Urinary bladder (tissue), 4 donors: ENCODE results near the gene LENG9. TPM values are rescaled to one million over a fixed set of nuclear protein-coding genes. Genes with fewer than 3 reads are reported as not detected.

Source experiments
- DNase-seq: peaks from one replicate; pipeline ENCODE4 v3.0.0-alpha.2; 2015; ENCODE audit errors: extremely low spot score
- H3K27ac ChIP-seq: one replicate; pipeline ENCODE4 v1.5.1; 2013; ENCODE audit warnings: low read depth, mild to moderate bottlenecking, moderate library complexity
- H3K36me3 ChIP-seq: one replicate; pipeline ENCODE4 v1.6.1; 2013; ENCODE audit warnings: mild to moderate bottlenecking, moderate library complexity; ENCODE audit not compliant: insufficient read depth
- H3K4me1 ChIP-seq: one replicate; pipeline ENCODE4 v1.6.1; 2013; ENCODE audit warnings: mild to moderate bottlenecking, moderate library complexity; ENCODE audit not compliant: insufficient read depth
- H3K4me3 ChIP-seq: one replicate; pipeline ENCODE4 v1.5.1; 2013; ENCODE audit warnings: low read depth, low read length
- WGBS: extraction: QIAGEN DNeasy Blood & Tissue Kit; methylation state at CpG from one replicate; pipeline ENCODE4 v1.1.7; 2013; 5-methylcytosine and 5-hydroxymethylcytosine counted together
- polyA plus RNA-seq: library from polyadenylated mRNA; stranded (reverse); fragments of 200-250 nt; gene quantifications from one replicate; pipeline ENCODE4 v1.2.3, GENCODE V29; 2013
- total RNA-seq: library from RNA; depleted of rRNA; stranded (reverse); fragments of >200 nt; gene quantifications from one replicate; pipeline ENCODE4 v1.2.3, GENCODE V29; 2014
- donor health status: healthy with polysubstance abuse.
- donor health status: healthy.

LENG9 gene
- total and polyA plus RNA-seq, 2 donors, result 3.3 to 6.2 TPM

DNA sequence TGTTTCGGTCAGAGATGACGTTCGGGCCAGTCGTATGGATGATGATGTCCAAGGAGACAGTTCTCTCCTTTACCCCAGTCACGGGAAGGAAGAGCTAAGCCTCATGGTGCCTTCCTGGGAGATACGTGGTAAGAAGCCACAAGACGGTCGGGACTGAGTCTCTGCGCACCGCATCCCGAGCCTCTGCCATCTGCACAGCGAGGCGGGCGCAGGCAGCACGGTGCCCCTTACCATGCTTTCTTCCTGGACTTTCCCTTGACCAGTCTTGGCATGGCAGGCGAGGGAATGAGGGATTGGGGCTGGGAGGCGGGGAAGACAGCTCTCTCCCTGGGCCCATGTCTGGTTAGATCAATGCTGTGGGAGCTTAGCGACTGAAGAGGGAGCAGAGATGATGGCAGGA lies 29.0 kb upstream of the LENG9 start:
- Histone ChIP-seq H3K36me3 (no peaks in the 10 kb centered on the region), H3K4me1 (no peaks in the 10 kb centered on the region), H3K27ac (no peak overlapping the region), H3K4me3 (no peak overlapping the region)
- no peak for DNase-seq
- WGBS, result 93% methylated on average over 18 of the region's 18 CpGs

- no peak for DNase-seq
- WGBS, result 68% methylated on average over 9 of the region's 9 CpGs
- Histone ChIP-seq H3K4me1 (no peaks in the 10 kb centered on the region), H3K4me3 (no peak overlapping the region), H3K27ac (no peak overlapping the region), H3K36me3 (no peaks in the 10 kb centered on the region)
Measured at GRCh38 chr19:54489766-54490165, 26.2 kb upstream of the LENG9 start.

DNA sequence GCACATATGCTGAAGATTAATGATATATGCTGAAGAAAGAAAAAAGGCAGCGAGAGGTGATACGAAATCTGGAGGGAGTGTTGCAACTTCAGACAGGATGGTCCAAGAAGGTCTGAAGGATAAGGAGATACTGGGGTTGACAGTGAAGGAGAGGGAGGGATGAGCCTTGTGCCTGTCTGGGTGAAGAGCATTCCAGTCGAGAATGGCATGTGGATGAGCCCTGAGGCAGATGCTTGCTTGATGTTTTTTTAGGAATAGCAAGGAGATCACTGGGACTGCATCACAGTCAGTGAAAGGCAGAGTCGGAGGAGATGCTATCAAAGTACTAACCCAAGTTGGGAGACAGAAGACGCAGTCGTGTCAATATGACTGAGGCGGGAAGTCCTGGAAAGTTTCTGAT lies 25.8 kb upstream of the LENG9 start:
- H3K36me3 ChIP-seq, result no peaks in the 10 kb centered on the region
- no peak overlapping the region for H3K27ac ChIP-seq
- no peaks in the 10 kb centered on the region for H3K4me1 ChIP-seq
- WGBS, result 72% methylated on average over 7 of the region's 7 CpGs
- no peak for DNase-seq
- no peak overlapping the region for H3K4me3 ChIP-seq

- Histone ChIP-seq H3K4me1 (no peaks in the 10 kb centered on the region), H3K4me3 (no peak overlapping the region), H3K27ac (no peak overlapping the region), H3K36me3 (no peaks in the 10 kb centered on the region)
- 66% methylated on average over 5 of the region's 5 CpGs for WGBS
- no peak for DNase-seq
Measured at GRCh38 chr19:54485851-54486250, 22.3 kb upstream of the LENG9 start.

DNA sequence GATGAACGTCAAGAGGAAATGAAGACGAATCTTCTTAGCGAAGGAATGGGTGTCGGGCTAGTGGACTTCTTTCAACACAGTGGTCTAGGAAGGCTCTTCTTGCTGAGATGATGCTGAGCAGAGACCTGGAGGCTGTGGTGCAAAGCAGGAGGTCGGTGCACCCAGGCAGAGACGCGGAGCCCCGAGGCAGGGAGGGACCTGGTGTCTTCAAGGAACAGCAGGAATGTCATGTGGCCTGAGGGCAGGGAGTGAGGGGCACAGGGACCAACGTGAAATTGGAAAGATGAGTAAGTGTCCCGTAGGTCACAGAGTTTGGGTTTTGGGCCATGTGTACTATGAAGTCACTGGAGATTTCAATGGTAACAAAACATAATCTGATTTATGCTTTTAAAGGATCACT lies 20.9 kb upstream of the LENG9 start:
- 76% methylated on average over 10 of the region's 10 CpGs for WGBS
- H3K27ac ChIP-seq, result no peak overlapping the region
- H3K4me3 ChIP-seq, result no peak overlapping the region
- H3K36me3 ChIP-seq, result no peaks in the 10 kb centered on the region
- no peak for DNase-seq
- no peaks in the 10 kb centered on the region for H3K4me1 ChIP-seq

- WGBS, result 72% methylated on average over 3 of the region's 3 CpGs
- H3K4me1 ChIP-seq, result no peaks in the 10 kb centered on the region
- no peak overlapping the region for H3K4me3 ChIP-seq
- H3K27ac ChIP-seq, result no peak overlapping the region
- no peaks in the 10 kb centered on the region for H3K36me3 ChIP-seq
- no peak for DNase-seq
Measured at GRCh38 chr19:54482889-54483288, 19.3 kb upstream of the LENG9 start.

DNA sequence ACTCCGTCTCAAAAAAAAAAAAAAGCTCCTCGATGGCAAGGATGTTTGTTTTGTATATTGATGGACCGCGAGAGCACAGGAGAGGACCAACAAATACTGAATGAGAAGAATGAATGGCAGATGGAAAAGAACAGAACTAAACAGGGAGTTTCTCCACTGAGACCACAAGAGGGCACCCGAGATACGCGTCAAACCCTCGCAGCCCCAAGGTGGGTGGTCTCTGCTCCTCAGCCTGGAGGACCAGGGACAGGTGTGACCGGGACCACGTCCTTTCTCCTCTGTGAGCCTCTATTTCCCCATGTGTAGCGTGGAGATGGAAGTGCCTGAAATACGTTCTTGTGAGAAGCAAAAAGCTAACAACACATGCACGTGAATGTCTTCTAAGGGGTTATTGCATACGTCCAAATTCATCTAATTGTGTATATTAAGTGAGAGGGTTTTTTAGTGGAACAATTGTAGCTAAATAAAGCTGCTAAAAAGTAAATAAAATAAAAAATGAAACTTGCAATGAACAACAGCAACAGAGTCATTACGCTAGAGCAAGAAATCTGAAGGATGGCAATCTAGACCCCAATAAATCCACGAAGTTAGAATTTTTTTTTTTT lies 17.9 kb upstream of the LENG9 start:
- Histone ChIP-seq H3K36me3 (no peaks in the 10 kb centered on the region), H3K4me1 (no peaks in the 10 kb centered on the region), H3K27ac (no peak overlapping the region), H3K4me3 (no peak overlapping the region)
- no peak for DNase-seq
- WGBS, result 11% methylated on average over 16 of the region's 16 CpGs

- WGBS, result 81% methylated on average over 2 of the region's 2 CpGs
- DNase-seq, result no peak
- H3K4me1 ChIP-seq, result no peaks in the 10 kb centered on the region
Measured at GRCh38 chr19:54480051-54480450, 16.5 kb upstream of the LENG9 start.

GRCh38 chr19:54478677-54479266 lies 15.2 kb upstream of the LENG9 start:
- no peaks in the 10 kb centered on the region for H3K4me1 ChIP-seq
- 13% methylated on average over 10 of the region's 10 CpGs for WGBS
- no peak overlapping the region for H3K4me3 ChIP-seq
- no peaks in the 10 kb centered on the region for H3K36me3 ChIP-seq
- DNase-seq, result no peak
- no peak overlapping the region for H3K27ac ChIP-seq

More at GRCh38 chr19:54480051-54480450, 16.5 kb upstream of the LENG9 start:
- no peak overlapping the region for H3K4me3 ChIP-seq
- no peaks in the 10 kb centered on the region for H3K36me3 ChIP-seq
- H3K27ac ChIP-seq, result no peak overlapping the region

GRCh38 chr19:54477650-54478049 lies 14.1 kb upstream of the LENG9 start:
- Histone ChIP-seq H3K4me1 (no peaks in the 10 kb centered on the region), H3K4me3 (no peak overlapping the region), H3K36me3 (no peaks in the 10 kb centered on the region), H3K27ac (no peak overlapping the region)
- 64% methylated on average over 3 of the region's 3 CpGs for WGBS
- DNase-seq, result no peak

GRCh38 chr19:54475706-54476105 lies 12.1 kb upstream of the LENG9 start:
- WGBS, result 90% methylated on average over 11 of the region's 11 CpGs
- no peaks in the 10 kb centered on the region for H3K36me3 ChIP-seq
- DNase-seq, result no peak
- no peak overlapping the region for H3K4me3 ChIP-seq
- H3K27ac ChIP-seq, result no peak overlapping the region
- H3K4me1 ChIP-seq, result no peaks in the 10 kb centered on the region

DNA sequence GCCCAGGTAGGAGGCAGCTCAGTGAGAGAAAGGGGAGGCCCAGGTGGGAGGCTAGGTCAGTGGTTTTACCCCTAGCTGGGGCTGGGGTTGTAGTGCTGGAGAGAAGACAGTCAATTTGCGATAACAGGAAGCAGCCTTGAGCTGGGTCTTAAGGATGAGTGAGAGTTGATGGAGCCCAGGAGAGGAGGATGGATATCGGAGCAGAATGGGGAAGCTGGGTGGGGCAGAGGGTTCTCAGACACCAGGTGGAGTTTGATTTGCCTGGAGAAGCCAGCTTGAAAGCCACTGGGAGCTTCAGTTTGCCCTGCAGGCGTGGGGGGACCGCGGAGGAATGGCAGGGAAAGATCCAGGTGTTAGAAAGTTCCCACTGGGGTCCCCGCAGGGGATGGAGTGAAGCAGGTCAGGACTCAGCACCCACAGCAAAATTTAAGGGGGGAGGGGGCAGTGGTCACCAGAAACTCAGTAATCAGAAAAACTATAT lies 10.4 kb upstream of the LENG9 start:
- no peaks in the 10 kb centered on the region for H3K36me3 ChIP-seq
- H3K27ac ChIP-seq, result peak overlapping the region; percentile 88
- 46% methylated on average over 6 of the region's 6 CpGs for WGBS
- no peaks in the 10 kb centered on the region for H3K4me1 ChIP-seq
- DNase-seq, result no peak
- no peak overlapping the region for H3K4me3 ChIP-seq

DNA sequence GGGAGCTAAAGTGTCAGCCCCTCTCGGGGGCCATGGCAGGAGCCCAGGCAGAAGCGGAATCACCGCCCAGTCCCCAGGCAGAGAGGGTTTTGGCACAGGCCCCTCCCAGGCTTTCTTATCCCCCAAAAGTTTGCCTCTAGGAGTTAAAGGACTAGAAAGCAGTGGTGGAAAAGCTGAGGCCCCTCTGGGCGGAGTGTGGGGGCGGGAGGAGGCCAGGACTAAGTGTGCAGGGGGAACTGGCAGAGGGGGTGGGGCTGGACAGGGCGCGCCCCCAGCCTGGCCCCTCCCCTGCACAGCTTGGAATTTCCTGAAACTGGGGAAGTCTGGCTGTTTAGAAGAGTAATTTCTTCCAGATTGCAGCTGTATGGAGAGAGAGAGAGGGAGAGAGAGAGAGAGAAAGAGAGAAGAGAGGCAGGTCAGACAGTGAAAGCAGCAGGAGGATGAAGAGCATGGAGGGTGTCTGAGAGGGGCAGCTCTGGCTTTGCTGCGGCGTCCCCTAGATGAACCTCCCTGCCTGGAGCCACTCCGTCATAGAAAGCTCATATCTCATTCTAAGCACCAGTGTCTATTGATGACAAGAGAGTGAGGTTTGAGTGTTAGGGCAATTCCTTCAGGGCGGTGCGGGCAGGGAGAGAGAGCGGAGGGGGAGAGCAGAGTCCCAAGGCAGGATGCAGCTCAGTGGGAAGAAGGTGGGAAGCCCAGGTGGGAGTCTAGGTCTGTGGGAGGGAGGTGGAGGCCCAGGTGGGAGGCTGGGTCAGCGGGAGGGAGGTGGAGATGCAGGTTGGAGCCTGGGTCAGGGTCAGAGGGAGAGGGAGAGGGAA lies 9.7 kb upstream of the LENG9 start, which contains the start of gene CDC42EP5:
Gene CDC42EP5, minus strand, starts transcription at position 226 of the 821 bp plus-strand sequence. CDS start 7,749 bp downstream, outside the sequence.
- Histone ChIP-seq H3K36me3 (no peaks in the 10 kb centered on the region), H3K27ac (peak within 1 kb of the TSS; percentile 88), H3K4me3 (peak within 1 kb of the TSS; percentile 50), H3K4me1 (no peaks in the 10 kb centered on the region)
- 6% methylated on average over 14 of the region's 14 CpGs for WGBS
- peak; percentile 92 for DNase-seq
